HG03139 (cell line): ENCODE results near the gene ARHGEF38.
"Not testable (repeated sequence)": the region's sequence is repeated elsewhere in the genome, so short reads cannot be mapped to it uniquely, and the experiment has no call there.

Source experiments
- ATAC-seq: cut with Tn5 transposase; IDR thresholded peaks from one replicate; pipeline ENCODE4 v1.9.1; 2021; ENCODE audit not compliant: unreplicated experiment

The ARHGEF38 gene

DNA sequence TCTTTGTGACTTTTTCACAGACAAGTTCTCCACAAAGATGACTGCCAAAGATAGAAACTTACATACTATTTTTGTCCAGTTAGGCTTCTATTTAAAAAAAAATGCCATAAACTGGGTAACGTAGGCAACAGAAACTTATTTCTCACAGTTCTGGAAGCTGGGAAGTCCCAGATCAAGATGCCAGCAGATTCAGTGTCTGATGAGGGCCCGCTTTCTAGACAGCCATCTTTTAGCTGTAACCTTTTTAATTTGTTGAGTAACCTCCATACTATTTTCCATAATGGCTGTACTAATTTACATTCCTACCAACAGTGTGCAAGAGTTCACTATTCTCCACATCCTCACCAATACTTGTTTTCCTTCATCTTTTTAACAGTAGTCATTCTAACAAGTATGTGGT lies 55.5 kb downstream of the ARHGEF38 start:
- no peak for ATAC-seq

DNA sequence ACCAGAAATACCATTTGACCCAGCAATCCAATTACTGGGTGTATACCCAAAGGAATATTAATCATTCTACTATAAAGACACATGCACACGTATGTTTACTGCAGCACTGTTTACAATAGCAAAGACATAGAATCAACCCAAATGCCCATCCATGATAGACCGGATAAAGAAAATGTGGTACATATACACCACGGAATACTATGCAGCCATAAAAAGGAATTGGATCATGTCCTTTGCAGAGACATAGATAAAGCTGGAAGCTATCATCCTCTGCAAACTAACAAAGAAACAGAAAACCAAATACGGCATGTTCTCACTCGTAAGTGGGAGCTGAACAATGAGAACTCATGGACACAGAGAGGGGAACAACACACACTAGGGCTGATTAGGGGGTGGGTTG lies 57.4 kb downstream of the ARHGEF38 start:
- not testable (repeated sequence) for ATAC-seq

DNA sequence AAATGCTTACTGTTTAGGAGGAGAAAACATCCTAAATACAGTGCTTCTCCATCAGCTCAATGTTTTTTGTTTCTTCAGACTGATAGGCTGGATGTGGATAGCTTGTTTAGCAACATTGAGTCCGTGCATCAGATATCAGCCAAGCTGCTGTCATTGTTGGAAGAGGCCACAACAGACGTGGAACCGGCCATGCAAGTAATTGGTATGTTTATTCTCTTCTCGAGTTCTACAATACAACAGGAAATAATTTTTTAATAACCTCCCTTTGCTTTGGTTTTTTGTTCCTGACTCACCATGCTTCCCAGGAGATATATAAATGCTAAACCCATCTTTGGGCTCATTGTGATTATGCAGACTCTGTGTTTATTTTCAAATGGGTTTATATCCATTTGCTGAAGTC lies 60.9 kb downstream of the ARHGEF38 start:
- ATAC-seq: no peak

DNA sequence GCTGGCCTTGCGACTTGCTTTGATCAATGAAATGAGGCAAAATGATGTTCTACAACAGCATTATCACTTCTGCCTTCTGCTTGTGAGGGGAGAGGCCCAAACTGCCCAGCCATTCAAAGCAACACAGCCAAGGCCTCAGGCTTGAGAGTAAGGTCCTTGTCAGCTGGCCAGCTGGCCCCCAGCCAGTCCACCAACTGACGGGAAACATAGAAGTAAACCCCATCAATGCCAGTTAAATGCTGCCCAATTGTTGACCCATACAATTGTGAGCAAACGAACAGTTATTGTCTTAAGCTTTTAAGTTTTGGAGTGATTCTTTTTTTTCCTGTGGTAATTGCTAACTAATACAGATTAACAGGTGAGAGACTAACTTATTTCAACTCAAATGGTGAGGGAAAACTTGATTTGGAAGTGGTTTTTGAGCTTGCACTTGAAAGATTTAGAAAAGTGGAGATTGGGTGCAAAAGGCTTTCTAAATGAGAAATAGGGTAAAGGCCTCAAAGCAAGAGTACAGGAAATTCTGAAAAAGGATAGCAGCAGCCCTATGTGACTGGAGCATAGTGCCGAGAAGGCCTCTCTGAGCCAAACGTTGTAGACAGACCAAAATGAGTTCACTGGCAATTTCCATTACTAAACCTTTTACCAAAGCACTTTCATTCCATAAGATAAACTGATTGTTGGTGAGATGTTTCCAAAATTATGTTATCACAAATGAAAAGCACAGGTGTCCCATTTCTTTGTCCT lies 66.9 kb downstream of the ARHGEF38 start:
- ATAC-seq: no peak

DNA sequence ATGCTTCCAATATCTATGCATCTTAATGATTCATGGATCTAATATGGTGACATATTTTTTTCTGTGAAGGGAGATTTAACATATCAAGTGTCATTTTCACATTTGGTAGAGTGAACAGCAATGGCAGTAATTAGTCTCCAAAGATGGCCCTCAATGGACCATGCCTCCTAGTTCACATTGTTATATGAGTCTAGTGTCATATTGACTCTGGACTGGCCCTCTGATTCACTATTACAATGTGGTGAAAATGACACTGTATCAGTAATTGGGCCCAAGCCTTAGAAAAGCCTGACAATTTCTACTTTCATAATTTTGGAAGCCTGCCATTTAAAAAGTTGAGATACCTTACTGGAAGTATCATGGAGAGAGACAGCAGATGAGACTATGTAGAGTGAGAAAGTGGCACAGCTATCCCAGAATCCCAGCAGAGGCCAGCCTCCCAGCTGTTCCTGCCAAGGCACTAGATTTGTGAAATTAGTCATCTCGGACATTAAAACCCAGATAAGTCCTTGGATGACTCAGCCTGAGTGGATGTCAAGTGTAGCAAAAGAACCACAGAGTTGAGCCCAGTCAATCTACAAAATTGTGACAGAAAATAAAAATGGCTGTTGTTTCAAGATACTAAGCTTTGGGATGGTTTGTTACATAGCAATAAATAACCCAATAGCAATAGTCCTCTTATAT lies 68.4 kb downstream of the ARHGEF38 start:
- no peak for ATAC-seq

DNA sequence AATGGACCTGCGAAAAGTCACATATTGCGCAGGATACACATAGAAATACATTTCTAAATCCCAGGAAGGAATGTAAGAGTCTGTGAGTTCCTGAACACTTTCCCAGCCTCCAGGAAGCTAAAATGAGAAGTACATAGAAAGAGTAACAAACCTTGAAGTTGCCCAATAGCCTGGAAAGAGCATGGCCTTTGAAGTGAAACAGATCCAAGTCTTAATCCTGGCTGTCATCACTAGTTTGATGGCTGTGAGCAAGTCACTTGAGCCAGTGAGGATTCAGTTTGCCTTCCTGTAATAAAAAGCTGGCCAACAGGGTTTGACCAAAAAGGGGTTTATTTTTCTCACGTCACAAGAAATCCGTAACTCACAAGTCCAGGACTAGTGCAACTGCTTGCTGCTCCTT lies 69.8 kb downstream of the ARHGEF38 start:
- ATAC-seq: no peak

DNA sequence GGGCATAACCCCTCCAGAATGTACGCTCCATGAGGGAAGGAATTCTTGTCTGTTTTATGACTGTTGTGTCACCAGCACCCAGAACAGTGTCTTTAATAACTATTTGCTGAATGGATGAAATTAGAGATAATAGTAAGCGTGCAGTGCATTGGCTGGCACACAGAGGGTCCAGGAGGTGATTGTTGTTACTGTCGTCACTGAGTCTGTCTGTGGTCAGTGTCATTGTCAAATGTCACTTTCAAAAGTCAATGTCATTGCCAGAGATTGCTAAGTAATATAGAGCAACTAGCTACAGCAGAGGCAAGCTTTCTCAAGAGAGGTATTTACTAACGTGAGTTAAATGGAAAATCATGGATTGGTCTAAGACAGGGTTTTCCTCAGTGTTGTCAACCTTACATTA lies 70.7 kb downstream of the ARHGEF38 start:
- ATAC-seq: no peak

DNA sequence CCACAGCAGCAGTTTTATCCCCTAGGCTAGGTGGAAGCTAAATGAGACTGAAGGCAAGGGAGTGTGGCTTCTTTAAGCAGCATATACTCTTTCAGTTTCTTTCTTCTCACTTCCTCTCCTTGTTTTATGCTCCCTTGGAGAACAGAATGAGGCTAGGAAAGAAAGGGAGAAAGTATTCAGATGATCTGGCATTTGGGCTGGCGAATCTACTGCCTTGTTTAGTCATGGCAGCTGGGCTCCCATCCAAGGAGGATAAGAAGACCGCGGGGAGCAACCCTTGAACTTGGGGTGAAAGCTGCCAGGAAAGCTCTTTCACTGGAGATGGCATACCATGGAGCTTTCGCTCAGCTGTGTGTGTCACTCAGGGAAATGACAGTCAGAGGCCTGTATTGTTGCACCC lies 72.1 kb downstream of the ARHGEF38 start:
- no peak for ATAC-seq

DNA sequence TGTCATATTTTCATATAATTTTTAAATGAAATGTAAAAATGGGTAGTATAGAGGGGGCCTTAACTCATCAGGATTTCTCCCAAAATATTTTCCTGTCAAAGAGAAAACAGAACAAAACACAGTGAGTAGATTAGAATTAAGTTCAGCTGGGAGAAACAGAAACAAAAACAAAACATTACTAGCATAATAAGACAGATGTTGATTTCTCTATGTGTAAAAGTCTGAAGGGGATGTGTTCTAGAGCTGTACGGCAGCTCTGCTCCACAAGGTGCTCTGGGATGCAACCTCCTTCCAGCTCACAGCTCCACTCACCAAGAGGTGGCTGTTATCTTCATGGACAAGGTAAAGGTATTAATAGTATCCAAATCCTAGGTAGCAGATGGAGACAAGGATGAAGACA lies 72.8 kb downstream of the ARHGEF38 start:
- ATAC-seq: no peak

DNA sequence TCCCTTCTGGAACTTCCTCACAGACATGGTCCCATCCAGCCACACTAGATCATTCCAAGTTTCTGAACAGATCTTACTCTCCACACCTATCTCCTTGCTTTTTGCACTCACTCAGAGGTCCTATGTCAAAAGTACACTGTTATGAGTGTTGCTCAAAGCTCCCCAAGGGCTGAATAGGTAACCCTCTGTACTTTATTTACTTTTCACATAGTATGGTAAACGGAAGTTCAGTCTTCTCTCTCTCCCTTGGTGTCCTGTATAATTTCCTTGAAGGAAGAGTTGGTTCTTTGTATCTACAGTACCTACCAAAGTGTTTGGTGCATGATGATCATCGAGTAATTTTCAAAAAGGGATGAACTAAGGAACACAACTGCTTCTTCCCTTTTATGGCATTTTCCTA lies 74.4 kb downstream of the ARHGEF38 start:
- no peak for ATAC-seq

DNA sequence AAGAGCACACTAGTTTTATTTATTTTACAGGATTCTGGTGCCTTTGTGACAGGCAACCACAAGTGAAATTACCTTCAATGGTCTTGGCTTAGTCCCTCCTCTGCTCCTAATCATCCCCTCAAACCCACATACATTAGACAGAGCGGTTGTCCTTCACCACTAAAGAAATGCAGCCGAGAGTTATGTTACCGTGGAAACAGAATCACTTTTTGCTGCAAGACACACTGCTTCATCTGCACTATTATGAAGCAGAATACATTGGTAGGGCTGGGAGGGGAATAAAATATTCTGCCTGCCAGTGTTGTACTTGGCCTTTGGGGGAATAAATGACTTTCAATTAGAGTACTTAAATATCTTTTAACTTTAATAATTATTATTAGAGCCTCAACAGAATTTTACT lies 75.2 kb downstream of the ARHGEF38 start:
- ATAC-seq: no peak

DNA sequence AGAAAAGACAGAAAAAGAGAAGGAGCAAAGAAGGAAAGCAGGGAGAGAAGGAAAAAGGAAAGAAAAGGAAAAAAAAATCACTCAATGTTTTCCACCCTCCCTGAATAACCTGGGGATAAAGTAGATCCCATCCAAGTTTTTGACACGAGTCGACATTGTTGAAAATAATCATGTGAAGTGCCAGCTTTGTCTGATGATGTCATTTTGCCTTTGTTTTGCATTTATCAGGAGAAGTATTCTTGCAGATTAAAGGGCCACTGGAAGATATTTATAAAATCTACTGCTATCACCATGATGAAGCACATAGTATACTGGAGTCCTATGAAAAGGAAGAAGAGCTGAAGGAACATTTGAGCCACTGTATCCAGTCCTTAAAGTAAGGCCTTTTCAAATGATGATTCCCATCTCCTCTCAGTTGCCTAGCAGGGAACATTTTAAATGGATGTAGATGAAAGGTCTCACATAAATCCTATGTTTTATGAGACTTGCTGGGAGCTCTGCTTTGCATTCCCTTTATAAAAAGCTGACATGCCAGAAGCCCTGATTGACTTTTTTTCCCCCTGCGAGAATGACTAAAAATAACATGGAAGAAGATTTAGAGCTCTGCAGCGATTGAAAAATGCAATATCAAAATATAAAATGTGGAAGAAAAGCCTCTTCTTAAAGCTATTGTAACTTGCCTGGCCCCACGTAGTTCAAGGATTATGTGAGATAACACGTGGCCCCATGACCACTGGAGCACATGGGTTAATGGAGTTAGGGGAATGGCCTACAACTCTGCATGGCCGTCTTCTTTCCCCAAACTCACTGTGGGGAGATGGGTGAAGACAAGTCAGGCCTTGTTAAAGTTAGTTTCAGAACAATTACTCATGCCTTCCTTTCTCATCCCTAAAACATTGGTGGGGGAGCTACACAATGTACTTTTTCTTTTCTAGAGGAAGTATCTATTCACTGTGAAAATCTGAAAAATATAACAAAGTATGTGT lies 78.5 kb downstream of the ARHGEF38 start:
- ATAC-seq: no peak

DNA sequence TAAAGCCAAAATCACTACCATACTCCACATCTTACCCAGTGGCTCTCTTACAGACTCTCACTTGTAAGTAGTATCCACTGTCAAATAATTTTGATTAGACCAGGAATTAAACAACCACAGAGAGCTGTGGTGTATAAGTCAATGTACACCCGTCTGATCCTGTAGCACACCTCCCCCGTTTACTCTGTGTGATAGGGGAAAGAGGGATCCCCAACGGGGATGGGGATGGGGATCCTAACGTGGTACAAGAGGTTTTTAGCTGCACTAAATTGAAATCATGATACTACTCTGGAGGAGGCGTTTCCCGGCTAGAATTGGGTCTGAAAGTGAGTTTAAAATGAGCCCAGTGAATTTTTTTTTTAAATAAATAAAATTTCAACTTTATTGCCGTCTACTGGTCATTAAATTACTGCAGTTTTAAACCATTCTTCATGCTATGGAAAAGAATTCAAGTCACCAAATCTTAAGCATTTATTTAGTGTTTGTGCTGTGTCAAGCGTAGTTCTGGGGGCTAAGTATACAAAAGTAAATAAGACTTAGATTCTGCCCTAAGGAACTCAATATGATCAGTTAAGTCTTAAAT lies 79.5 kb downstream of the ARHGEF38 start:
- no peak for ATAC-seq

DNA sequence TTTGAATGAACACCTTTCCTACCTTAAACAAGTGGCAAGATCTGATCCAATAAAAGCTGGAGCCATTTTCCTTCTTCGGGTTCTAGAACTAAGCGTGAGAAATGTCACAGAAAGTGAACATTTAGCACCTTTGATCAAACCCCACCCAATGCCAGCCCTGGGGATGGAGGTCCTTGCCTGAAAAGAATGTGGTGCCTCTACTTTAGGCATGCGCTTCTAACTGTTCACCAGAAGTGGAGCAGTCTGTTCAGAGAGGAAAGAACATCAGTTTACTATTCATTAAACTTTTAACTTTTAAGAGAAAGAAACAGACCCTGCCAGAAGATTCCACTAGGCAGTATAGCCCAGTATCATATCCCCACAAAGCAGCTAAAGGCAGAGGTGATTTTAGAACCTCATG lies 80.2 kb downstream of the ARHGEF38 start:
- no peak for ATAC-seq

DNA sequence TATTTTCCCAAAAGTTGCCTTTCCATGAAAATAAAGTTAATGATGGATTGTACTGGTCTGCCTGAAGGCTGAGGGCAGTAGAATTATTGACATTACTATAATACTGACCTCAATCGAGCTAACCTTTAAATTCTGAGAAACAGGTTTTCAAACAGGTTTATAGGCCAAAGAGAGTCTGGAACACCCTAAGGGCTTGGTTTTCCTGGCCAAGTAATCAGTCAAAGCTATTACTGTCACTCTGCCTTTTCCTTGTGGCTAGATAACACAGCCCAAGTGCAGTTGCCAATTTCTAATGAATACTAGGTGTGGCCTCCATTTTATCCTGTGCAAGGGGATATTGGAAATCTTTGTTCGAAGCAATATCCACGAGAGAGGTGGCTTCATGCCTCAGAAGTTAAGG lies 80.8 kb downstream of the ARHGEF38 start:
- no peak for ATAC-seq

DNA sequence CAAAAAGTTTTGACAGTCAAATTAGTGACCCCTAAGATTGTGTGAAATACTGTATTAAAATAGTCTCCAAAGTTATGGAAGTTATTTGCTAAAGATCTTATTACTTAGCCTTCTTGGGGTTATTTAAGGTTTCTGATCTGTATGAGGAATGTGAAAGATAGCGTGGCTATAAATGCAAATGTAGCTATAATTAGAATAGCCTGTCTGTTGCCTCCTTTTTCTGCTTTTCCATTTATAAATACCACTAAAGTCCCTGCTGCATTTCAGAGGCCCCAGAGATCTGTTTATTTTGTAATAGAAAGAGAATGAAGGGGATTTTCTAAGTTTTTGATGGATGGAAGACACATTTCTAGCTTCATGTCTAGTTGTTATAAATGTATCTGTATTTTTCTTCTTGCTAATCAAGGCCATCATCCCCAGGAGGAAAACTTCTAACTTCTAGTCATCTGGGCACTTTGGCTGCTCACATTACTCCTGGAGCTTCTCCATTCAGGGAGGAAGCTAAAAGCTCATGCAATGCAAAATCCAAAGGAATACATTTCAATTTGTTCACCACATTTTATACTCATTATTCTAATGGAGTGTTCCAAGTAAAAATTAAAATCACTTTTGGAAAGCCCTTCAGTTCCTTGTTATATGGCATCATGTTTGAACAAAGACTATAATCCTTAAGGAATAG lies 82.1 kb downstream of the ARHGEF38 start:
- ATAC-seq: no peak

DNA sequence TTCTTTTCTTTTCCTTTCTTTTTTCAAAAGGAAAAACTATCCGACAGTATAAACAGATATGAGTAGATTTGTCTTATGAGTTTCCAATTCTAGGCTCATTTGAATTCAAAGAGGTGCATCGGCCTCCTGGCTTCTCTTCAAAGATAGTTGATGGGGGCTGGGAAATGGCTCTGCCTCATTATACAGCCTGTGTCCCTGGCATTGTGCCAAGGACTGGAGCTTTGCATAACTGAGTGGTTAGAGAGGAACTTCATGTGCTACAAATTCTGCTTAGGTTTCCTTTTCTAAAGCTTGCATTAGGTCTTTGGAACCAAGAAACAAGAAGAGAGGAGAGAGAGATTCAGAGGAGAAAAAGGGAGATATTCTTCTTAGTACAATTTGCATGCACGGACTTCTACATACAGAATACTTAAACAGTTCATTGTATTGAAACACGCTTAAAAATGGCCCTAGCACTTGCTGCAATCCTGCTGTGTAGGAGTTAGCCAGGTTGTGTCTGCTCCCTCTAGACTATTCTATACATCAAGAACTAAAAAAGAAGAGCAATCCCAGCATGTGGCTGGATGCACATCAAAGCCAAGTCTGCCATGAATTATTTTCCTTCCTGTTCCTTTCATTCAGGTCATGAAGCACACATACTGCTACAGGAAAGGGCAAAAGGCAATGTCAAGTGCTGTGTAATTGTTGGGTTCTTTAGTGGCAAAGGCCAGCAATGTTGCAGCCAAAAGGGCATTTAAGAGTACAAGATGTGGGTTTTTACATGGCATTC lies 85.2 kb downstream of the ARHGEF38 start:
- peak; percentile 81 for ATAC-seq

DNA sequence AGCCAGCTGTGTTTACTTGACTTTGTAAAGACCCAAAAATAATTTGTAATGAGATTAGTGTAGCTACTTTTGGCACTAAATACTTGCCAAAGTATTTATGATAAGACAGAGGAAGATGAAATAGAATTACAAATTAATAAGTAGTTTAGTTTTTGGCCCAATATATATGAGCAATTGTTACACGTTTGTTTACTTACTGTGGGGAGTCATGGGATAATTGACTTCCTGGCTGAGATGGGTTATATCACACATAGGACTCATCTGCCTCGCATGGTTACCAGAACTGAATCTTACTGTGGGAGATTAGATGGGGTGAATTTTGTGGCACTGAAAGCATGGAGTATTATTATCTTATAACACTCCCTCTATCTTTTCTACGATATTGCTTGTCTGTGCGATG lies 89.4 kb downstream of the ARHGEF38 start:
- no peak for ATAC-seq

DNA sequence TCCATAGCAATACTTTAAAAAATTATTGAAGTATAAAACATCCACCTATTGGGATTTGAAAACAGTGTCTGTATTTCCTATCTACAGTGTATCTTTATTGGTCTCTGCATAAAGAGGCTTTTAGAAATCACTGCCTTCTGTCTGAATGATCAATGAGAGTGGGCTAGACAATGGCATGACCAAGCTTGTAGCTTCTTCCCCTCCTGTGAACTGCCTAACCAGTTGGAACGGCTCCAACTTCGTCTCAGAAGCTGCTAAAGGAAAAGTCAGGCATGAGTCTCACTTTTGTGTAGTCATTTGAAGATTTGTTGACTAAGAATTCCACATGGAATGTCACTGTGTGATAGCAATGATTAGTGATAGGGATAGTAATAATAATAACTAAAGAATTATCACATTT lies 91.8 kb downstream of the ARHGEF38 start:
- no peak for ATAC-seq

DNA sequence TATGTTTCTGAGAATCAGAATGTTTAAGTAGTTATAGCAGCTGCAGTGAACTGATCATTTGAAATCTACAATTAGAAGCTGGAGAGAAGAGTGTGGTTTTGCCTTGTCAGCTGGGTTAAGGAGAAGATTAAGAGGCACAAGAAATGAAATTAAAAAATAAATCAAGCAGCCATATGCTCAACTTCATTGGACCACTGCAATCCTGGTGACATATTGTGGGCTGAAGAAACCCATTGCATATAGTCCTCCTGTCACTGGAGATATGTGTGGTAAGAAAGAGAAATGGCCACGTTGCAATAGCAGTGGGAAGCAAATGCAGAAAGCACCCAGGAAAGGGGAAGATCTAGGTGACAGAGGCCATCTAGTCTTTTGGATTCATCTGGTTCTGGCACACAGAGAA lies 93.0 kb downstream of the ARHGEF38 start:
- no peak for ATAC-seq
